ENCODE results near the gene MKS1.

Gene MKS1

DNA sequence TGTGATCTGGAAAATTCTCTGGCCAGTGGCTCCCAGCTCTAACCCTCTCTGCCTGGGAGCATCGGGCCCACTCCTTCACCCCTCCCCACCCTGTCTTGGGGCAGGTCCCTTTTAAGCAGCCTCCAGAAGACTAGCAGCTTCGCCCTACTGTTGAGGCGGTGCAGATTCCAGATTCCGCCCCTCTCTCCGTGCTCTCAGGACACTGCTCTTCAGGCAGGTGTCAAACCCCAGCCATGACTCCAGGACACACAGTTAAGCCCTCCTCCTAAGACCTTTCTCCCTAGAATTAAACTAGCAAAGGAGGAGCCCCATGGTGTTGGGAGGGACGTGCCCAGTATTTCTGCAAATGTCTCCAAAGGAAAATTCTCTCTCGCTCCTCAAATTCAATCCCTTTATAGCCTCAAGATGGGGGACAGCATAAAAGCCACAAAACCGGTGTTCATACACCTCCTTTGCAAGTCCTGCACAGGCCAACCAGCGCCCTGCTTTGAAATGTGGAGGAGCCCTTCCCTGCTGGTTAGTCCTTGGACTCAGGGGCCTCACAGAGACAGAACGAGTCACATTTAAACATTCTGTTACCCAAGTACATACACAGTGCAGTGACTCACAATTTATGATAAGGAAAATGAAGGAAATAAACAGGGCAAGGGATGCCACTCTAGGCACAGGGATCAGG, 26.5 kb upstream of the MKS1 start:
- TF ChIP-seq CTCF (IDR thresholded peaks at IDR 0.05; ENCODE audit: control insufficient read depth, extremely low read depth, insufficient read depth), result no peak
- DNase-seq (ENCODE audit: low read depth), result no peak
- no peak overlapping the region for H3K4me3 ChIP-seq (ENCODE audit: low read depth, low read length)

- no peak for DNase-seq (ENCODE audit: low read depth)
- no peak overlapping the region for H3K4me3 ChIP-seq (ENCODE audit: low read depth, low read length)
- no peak for TF ChIP-seq CTCF (IDR thresholded peaks at IDR 0.05; ENCODE audit: control insufficient read depth, extremely low read depth, insufficient read depth)
Observed at GRCh38 chr17:58244963-58245362, 25.9 kb upstream of the MKS1 start.

DNA sequence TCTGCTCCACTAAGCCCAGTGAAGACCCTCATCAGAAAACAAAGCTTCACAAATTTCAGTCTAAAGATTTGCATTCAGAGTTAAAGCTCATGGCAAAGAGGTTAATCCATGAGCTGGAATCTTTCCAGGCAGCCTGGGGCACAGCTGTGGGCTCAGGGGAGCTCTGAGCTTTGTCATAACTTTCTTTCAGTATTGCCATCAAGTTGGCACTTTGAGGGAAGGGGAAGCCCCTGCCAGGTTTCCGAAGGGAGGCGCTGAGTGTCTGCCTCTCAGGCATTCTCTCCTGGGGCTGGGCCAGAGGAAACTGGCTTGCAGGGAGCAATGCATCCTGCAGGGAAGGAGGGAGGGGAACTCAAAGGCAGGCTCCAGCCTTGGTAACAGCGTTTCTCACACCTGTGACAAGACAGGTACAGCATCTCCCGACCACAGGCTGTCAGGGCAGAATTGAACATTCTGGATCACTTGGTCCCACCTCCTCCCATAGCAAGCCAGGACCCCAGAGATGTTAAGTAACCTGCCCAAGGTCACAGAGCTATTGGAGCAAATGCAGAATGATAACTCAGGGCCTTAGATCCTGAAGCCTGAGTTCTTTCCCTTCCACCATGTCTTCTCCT, 23.2 kb upstream of the MKS1 start:
- no peak for DNase-seq (ENCODE audit: low read depth)
- no peak overlapping the region for H3K4me3 ChIP-seq (ENCODE audit: low read depth, low read length)
- TF ChIP-seq CTCF (IDR thresholded peaks at IDR 0.05; ENCODE audit: control insufficient read depth, extremely low read depth, insufficient read depth), result no peak

DNA sequence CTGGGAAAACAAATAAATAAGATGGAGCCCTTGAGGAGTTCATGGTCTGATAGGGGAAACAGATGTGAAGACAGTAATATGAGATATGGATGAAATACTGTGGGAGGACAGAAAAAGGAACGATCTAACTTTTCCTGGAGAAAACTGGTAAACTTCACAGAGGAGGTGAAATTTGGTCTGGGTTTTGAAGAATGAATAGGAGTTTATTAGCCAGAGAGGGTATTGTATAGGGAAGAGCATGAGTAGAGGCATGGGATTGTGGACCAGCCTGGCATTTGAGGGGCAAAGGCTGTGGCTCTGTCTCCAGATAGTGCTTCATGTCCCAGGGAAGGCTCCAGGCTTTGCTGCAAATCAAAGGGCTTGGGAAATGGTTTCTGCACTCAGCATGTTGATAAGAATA, 20.9 kb upstream of the MKS1 start:
- no peak for DNase-seq (ENCODE audit: low read depth)
- no peak overlapping the region for H3K4me3 ChIP-seq (ENCODE audit: low read depth, low read length)
- TF ChIP-seq CTCF (IDR thresholded peaks at IDR 0.05; ENCODE audit: control insufficient read depth, extremely low read depth, insufficient read depth), result no peak

DNA sequence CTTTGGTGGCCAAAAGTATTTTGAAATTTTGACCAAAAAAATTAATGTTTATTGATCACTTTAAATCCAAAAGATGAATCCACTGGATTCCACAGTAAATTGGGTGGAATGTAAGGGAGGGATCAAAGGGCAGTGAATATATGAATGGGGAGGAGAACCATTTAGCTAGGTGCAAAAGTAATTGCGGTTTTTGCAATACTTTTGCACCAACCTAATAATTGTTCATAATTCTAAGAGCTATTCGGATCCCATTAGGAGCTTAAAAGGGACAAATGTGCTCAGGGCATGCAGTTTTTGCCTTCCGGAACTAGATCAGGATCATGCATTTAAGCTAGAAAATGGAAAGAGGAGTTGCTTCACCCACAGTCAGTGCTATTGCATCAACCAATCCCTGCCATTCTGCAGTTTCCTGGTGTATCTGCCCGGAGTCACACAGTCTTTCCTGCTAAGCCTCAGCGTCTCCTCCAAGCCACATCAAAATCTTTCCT, 19.1 kb upstream of the MKS1 start, which contains the start of gene LPO:
Gene LPO (plus strand): TSS at position 438 of the 488 bp plus-strand sequence. CDS start 4,396 bp downstream, outside the sequence.
- no peak for TF ChIP-seq CTCF (IDR thresholded peaks at IDR 0.05; ENCODE audit: control insufficient read depth, extremely low read depth, insufficient read depth)
- no peak within 1 kb of the TSS for H3K4me3 ChIP-seq (ENCODE audit: low read depth, low read length)
- DNase-seq (ENCODE audit: low read depth), result no peak

DNA sequence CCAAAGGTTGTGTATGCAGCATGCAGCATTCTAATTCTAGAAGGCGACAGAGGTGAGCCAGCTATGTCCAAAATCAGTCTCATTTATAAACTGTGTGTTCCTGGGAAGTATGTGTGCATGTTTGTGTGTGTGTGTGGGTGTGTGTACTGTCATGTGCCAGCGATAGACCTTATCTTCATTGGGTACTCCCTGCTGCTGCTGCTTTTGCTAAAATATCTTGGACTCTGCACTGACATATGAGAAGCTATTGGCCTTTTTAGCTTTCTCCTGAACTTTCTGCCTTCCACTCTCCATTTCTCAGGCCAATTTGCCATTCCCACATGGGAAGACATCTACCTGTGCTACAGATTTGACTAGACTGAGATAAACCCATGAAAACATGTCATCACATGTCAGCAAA, 17.3 kb upstream of the MKS1 start:
- no peak for TF ChIP-seq CTCF (IDR thresholded peaks at IDR 0.05; ENCODE audit: control insufficient read depth, extremely low read depth, insufficient read depth)
- DNase-seq (ENCODE audit: low read depth), result no peak
- no peak overlapping the region for H3K4me3 ChIP-seq (ENCODE audit: low read depth, low read length)

Measured in LNCaP clone FGC (cell line).